HepG2 (cell line): ENCODE measurements around the gene WNT7A. TPM values are rescaled to one million over a fixed set of nuclear protein-coding genes. Genes with fewer than 3 reads are reported as not detected.

Experiments
- ARID5B ChIP-seq: IDR thresholded peaks from 2 replicates; pipeline ENCODE4 v1.4.0; 2020; ENCODE audit warnings: mild to moderate bottlenecking, missing genetic modification reagents
- HNRNPUL1 ChIP-seq: fragments of 200-400 bp; formaldehyde crosslinking; IDR thresholded peaks from 2 replicates; pipeline ENCODE4 v1.6.1; 2017; ENCODE audit warnings: low read depth, mild to moderate bottlenecking, low read length, moderate library complexity
- KLF15 ChIP-seq: sonication (generic); formaldehyde crosslinking; IDR thresholded peaks from 2 replicates; pipeline ENCODE4 v1.8.1; 2023; ENCODE audit warnings: borderline replicate concordance, mild to moderate bottlenecking, inconsistent platforms, missing genetic modification reagents, mixed read lengths
- MEIS2 ChIP-seq: sonication (generic); formaldehyde crosslinking; IDR thresholded peaks from 2 replicates; pipeline ENCODE4 v1.9.0; 2021; ENCODE audit warnings: mild to moderate bottlenecking, missing genetic modification reagents
- PRDM4 ChIP-seq: sonication (generic); formaldehyde crosslinking; IDR thresholded peaks from 2 replicates; pipeline ENCODE4 v1.9.0; 2021; ENCODE audit warnings: missing genetic modification reagents, borderline replicate concordance
- ZNF253 ChIP-seq: sonication (generic); formaldehyde crosslinking; IDR thresholded peaks from 2 replicates; pipeline ENCODE4 v1.8.0; 2022; ENCODE audit warnings: mild to moderate bottlenecking, missing genetic modification reagents, borderline replicate concordance
- ZNF280D ChIP-seq: sonication (generic); formaldehyde crosslinking; IDR thresholded peaks from 2 replicates; pipeline ENCODE4 v1.5.1; 2020; ENCODE audit warnings: mild to moderate bottlenecking, missing genetic modification reagents
- ZNF33B ChIP-seq: sonication (generic); formaldehyde crosslinking; IDR thresholded peaks from 2 replicates; pipeline ENCODE4 v1.5.1; 2020; ENCODE audit warnings: mild to moderate bottlenecking, missing genetic modification reagents
- polyA plus RNA-seq, 8 experiments: library from polyadenylated mRNA; depleted of rRNA in 3 of 8; stranded (reverse) in 7 of 8; unstranded in 1 of 8; fragments of >200 nt; fragmentation: Illumina TruSeq in 4 of 8; extraction: Trizol in 4 of 8; gene quantifications; 2 replicates each; pipeline versions ENCODE4 v1.2.1 to v1.2.3, GENCODE V29; 2011 to 2016; ENCODE audit warnings: low read depth in 4 of 8, missing spikeins in 1 of 8, mixed read lengths in 1 of 8; ENCODE audit not compliant: insufficient read depth in 1 of 8
- total RNA-seq, 5 experiments: library from RNA; depleted of rRNA; stranded (reverse); fragments of >200 nt; fragmentation: Illumina TruSeq; extraction: Trizol; gene quantifications; 2 replicates each; pipeline ENCODE4 v1.2.3, GENCODE V29; 2016; ENCODE audit warnings: low read depth in 1 of 5
- TF ChIP-seq, protein P1 (sequence below): sonication (generic); formaldehyde crosslinking; IDR thresholded peaks from 2 replicates; pipeline ENCODE4 v1.4.0; 2020; ENCODE audit warnings: missing genetic modification reagents

Gene WNT7A
- total and polyA plus RNA-seq, 2 of the 13 experiments (the other 11 are each of a cell fraction or from before 2014, with no cell fraction given): not detected

GRCh38 chr3:13812034-13812471 lies 67.8 kb downstream of the WNT7A start (continued):
- no peak for TF ChIP-seq PRDM4 (CRISPR knock-in tag)
- TF ChIP-seq KLF15: no peak
- TF ChIP-seq ARID5B (CRISPR knock-in tag): no peak
- TF ChIP-seq ZNF33B (CRISPR knock-in tag): no peak
- TF ChIP-seq, protein P1, sequence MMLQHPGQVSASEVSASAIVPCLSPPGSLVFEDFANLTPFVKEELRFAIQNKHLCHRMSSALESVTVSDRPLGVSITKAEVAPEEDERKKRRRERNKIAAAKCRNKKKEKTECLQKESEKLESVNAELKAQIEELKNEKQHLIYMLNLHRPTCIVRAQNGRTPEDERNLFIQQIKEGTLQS (CRISPR knock-in tag): no peak
- TF ChIP-seq HNRNPUL1: no peak
- no peak for TF ChIP-seq ZNF280D
- TF ChIP-seq ZNF253 (CRISPR knock-in tag): no peak
- no peak for TF ChIP-seq MEIS2 (CRISPR knock-in tag)
